PC-3 (cell line): ENCODE data around the gene CD82. TPM values are rescaled to one million over a fixed set of nuclear protein-coding genes. Genes with fewer than 3 reads are reported as not detected.

Experiments used
- ATAC-seq: fragments of 200-7000 bp; cut with Tn5 transposase; 2 replicates; pipeline ENCODE4 v1.9.1; 2020; ENCODE audit warnings: mild to moderate bottlenecking, moderate library complexity
- BruUV-seq: library from RNA; stranded (reverse); fragments of 400-500 nt; replicated peaks from 2 replicates; lab custom pipeline; 2021; lab: Mats Ljungman, UMichigan
- CTCF ChIA-PET: fragments of 300-600 bp; sonication (Branson Sonifier 250); formaldehyde crosslinking; loops from one replicate; lab custom pipeline; 2022; ENCODE audit warnings: antibody characterized with exemption; lab: Charles Lee
- POLR2A ChIA-PET: fragments of 300-600 bp; sonication (Branson Sonifier 250); formaldehyde crosslinking; loops from one replicate; lab custom pipeline; 2022; ENCODE audit warnings: antibody characterized with exemption; ENCODE audit not compliant: unreplicated experiment; lab: Charles Lee
- DNase-seq: peaks from one replicate; pipeline ENCODE4 v3.0.0-alpha.2; 2015
- H2AFZ ChIP-seq: fragments of 300-600 bp; sonication (generic); 2 replicates; pipeline ENCODE4 v1.6.0; 2016; ENCODE audit warnings: antibody characterized with exemption, low read length
- H3F3A ChIP-seq: fragments of 300-600 bp; sonication (generic); one replicate; pipeline ENCODE4 v1.6.0; 2017; ENCODE audit warnings: antibody characterized with exemption, low read length, control low read depth, mild to moderate bottlenecking; ENCODE audit not compliant: unreplicated experiment
- H3K27ac ChIP-seq: fragments of 300-600 bp; sonication (generic); 2 replicates; pipeline ENCODE4 v1.5.1; 2016; ENCODE audit warnings: mild to moderate bottlenecking, low read length
- H3K27me3 ChIP-seq: fragments of 300-600 bp; sonication (generic); 2 replicates; pipeline ENCODE4 v1.6.1; 2016; ENCODE audit warnings: low read length, mixed read lengths
- H3K36me3 ChIP-seq: fragments of 300-600 bp; sonication (generic); 2 replicates; pipeline ENCODE4 v1.6.1; 2016; ENCODE audit warnings: low read depth, mixed run types, low read length, mixed read lengths
- H3K4me1 ChIP-seq: fragments of 300-600 bp; sonication (generic); 2 replicates; pipeline ENCODE4 v1.5.1; 2016; ENCODE audit warnings: low read length; ENCODE audit not compliant: insufficient read depth
- H3K4me2 ChIP-seq: fragments of 300-600 bp; sonication (generic); 2 replicates; pipeline ENCODE4 v1.6.0; 2016; ENCODE audit warnings: low read length
- H3K4me3 ChIP-seq: fragments of 300-600 bp; sonication (generic); 2 replicates; pipeline ENCODE4 v1.5.1; 2016; ENCODE audit warnings: mild to moderate bottlenecking, low read length, mixed read lengths
- H3K79me2 ChIP-seq: fragments of 300-600 bp; sonication (generic); 2 replicates; pipeline ENCODE4 v1.6.1; 2017; ENCODE audit warnings: low read length, mixed read lengths
- H3K9ac ChIP-seq: fragments of 300-600 bp; sonication (generic); 2 replicates; pipeline ENCODE4 v1.6.0; 2016; ENCODE audit warnings: mild to moderate bottlenecking, low read length
- H3K9me2 ChIP-seq: fragments of 300-600 bp; sonication (generic); replicated peaks from 2 replicates; pipeline ENCODE4 v1.6.1; 2016; ENCODE audit warnings: mixed run types, low read length, mixed read lengths
- H3K9me3 ChIP-seq: fragments of 300-600 bp; sonication (generic); 2 replicates; pipeline ENCODE4 v1.6.1; 2016; ENCODE audit warnings: low read length, mixed read lengths
- H4K20me1 ChIP-seq: fragments of 300-600 bp; sonication (generic); 2 replicates; pipeline ENCODE4 v1.6.1; 2016; ENCODE audit warnings: low read length, mixed read lengths
- EZH2 ChIP-seq: fragments of 300-600 bp; sonication (generic); IDR thresholded peaks from one replicate; pipeline ENCODE4 v1.6.1; 2017; ENCODE audit warnings: antibody characterized with exemption, mild to moderate bottlenecking, low read length; ENCODE audit not compliant: unreplicated experiment
- EZH2phosphoT487 ChIP-seq: fragments of 300-600 bp; sonication (generic); IDR thresholded peaks from 2 replicates; pipeline ENCODE4 v1.6.1; 2018; ENCODE audit warnings: mild to moderate bottlenecking, antibody characterized with exemption, low read length, borderline replicate concordance
- intact Hi-C: fragments of 100-400 bp; cut with micrococcal nuclease; formaldehyde crosslinking; loops from 2 replicates; pipeline ENCODE4 v1.9.0; 2023
- total RNA-seq: library from RNA; depleted of rRNA; stranded (reverse); fragments of >200 nt; gene quantifications from 2 replicates; pipeline ENCODE4 v1.2.3, GENCODE V29; 2014
- TF ChIP-seq, protein P1 (sequence below): fragments of 300-600 bp; sonication (generic); conservative IDR thresholded peaks from 2 replicates; pipeline ENCODE4 v1.5.1; 2017; ENCODE audit warnings: antibody characterized with exemption, low read depth, mild to moderate bottlenecking, low read length

CD82 gene
- total RNA-seq, 1 experiment from 2014 or later = 5.0 TPM

- Histone ChIP-seq H3K79me2 (no peaks in the 10 kb centered on the region), H3K4me3 (no peak overlapping the region), H3K27me3 (peaks cover 3% of the 10 kb centered on the region; the same call in 1 of the 2 replicates), H3K4me2 (no peak overlapping the region), H3K9me2 (no peaks in the 10 kb centered on the region), H3F3A (no peaks in the 10 kb centered on the region), H4K20me1 (no peaks in the 10 kb centered on the region), H3K4me1 (no peaks in the 10 kb centered on the region), H2AFZ (no peak overlapping the region), H3K27ac (no peak overlapping the region), H3K9ac (no peak overlapping the region), H3K36me3 (no peaks in the 10 kb centered on the region), H3K9me3 (no peaks in the 10 kb centered on the region)
- ATAC-seq (no peak), DNase-seq (no peak)
- ChIA-PET POLR2A (no interaction called here), CTCF (no interaction called here)
- intact Hi-C loops = no loop called here
- no peak for TF ChIP-seq EZH2phosphoT487
- TF ChIP-seq EZH2 = no peak
- TF ChIP-seq, protein P1, sequence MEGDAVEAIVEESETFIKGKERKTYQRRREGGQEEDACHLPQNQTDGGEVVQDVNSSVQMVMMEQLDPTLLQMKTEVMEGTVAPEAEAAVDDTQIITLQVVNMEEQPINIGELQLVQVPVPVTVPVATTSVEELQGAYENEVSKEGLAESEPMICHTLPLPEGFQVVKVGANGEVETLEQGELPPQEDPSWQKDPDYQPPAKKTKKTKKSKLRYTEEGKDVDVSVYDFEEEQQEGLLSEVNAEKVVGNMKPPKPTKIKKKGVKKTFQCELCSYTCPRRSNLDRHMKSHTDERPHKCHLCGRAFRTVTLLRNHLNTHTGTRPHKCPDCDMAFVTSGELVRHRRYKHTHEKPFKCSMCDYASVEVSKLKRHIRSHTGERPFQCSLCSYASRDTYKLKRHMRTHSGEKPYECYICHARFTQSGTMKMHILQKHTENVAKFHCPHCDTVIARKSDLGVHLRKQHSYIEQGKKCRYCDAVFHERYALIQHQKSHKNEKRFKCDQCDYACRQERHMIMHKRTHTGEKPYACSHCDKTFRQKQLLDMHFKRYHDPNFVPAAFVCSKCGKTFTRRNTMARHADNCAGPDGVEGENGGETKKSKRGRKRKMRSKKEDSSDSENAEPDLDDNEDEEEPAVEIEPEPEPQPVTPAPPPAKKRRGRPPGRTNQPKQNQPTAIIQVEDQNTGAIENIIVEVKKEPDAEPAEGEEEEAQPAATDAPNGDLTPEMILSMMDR = no peak
- BruUV-seq = no TSS peak
Observed at GRCh38 chr11:44531636-44532035, 33.8 kb upstream of the CD82 start.

DNA sequence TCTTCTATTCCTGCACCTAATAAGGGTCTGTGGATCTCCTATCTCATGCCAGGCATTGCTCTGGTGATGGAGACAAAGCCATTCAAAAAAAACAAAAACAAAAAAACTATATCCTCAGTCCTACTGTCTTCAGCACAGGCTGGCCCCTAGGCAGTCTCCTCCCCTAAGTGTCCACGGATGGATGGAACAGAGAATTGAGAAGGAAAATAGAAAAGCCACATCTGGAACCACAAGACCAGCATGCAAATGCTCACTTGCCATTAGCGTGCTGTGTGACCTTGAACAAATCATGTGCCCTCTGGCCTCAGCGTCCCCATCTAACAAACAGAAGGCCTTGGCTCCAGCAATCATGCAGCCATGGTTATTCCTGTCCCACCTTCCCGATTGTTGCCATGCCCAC is 32.7 kb upstream of the CD82 start:
- Histone ChIP-seq H3K9me3 (no peaks in the 10 kb centered on the region), H3F3A (no peaks in the 10 kb centered on the region), H2AFZ (no peak overlapping the region), H3K36me3 (no peaks in the 10 kb centered on the region), H3K9ac (no peak overlapping the region), H4K20me1 (no peaks in the 10 kb centered on the region), H3K79me2 (no peaks in the 10 kb centered on the region), H3K27ac (no peak overlapping the region), H3K27me3 (peaks cover 3% of the 10 kb centered on the region; the same call in 1 of the 2 replicates), H3K4me2 (no peak overlapping the region), H3K4me1 (no peaks in the 10 kb centered on the region), H3K9me2 (no peaks in the 10 kb centered on the region), H3K4me3 (no peak overlapping the region)
- CTCF ChIA-PET = no interaction called here
- POLR2A ChIA-PET = no interaction called here
- DNase-seq (no peak), ATAC-seq (no peak)
- no TSS peak for BruUV-seq
- no peak for TF ChIP-seq EZH2
- TF ChIP-seq, protein P1 = no peak
- TF ChIP-seq EZH2phosphoT487 = no peak
- intact Hi-C loops = no loop called here

- ChIA-PET CTCF (interaction anchor here (0.9 kb wide), 1 partner anchor 10 kb away, joined by 4 read pairs; no protein-coding TSS in a partner anchor), POLR2A (interaction anchor here (0.6 kb wide), 1 partner anchor 176 kb away, joined by 4 read pairs; no protein-coding TSS in a partner anchor)
- no peaks in the 10 kb centered on the region for H3F3A ChIP-seq
- H3K4me1 ChIP-seq = no peaks in the 10 kb centered on the region
- DNase-seq (no peak), ATAC-seq (no peak)
- H4K20me1 ChIP-seq = no peaks in the 10 kb centered on the region
- no TSS peak for BruUV-seq
- H3K27me3 ChIP-seq = peaks cover 3% of the 10 kb centered on the region; the same call in 1 of the 2 replicates
- H3K4me2 ChIP-seq = no peak overlapping the region
- no peaks in the 10 kb centered on the region for H3K9me2 ChIP-seq
- no peak overlapping the region for H3K4me3 ChIP-seq
- H3K9me3 ChIP-seq = no peaks in the 10 kb centered on the region
- no peak overlapping the region for H2AFZ ChIP-seq
- TF ChIP-seq EZH2phosphoT487 (no peak), EZH2 (no peak)
- TF ChIP-seq, protein P1 = no peak
- no peak overlapping the region for H3K27ac ChIP-seq
- intact Hi-C loops = no loop called here
- no peak overlapping the region for H3K9ac ChIP-seq
- no peaks in the 10 kb centered on the region for H3K36me3 ChIP-seq
- no peaks in the 10 kb centered on the region for H3K79me2 ChIP-seq
Observed at GRCh38 chr11:44533921-44534711, 31.3 kb upstream of the CD82 start.
